Retinal pigment epithelial cell (primary cell): ENCODE measurements around the gene TNS1.

Experiments used
- DNase-seq: peaks from one replicate; pipeline ENCODE4 v3.0.0-alpha.2; 2010; ENCODE audit warnings: low read depth
- H3K4me3 ChIP-seq: 2 replicates; pipeline ENCODE4 v1.5.1; 2011; ENCODE audit warnings: mild to moderate bottlenecking, low read length, control low read depth, moderate library complexity
- TF ChIP-seq, protein P1 (sequence below): conservative IDR thresholded peaks from 2 replicates; pipeline ENCODE4 v1.5.1; 2011; ENCODE audit warnings: low read depth, low read length, control low read depth, inconsistent platforms

The TNS1 gene

GRCh38 chr2:217903859-217904613, 98.8 kb downstream of the TNS1 start:
- TF ChIP-seq, protein P1, sequence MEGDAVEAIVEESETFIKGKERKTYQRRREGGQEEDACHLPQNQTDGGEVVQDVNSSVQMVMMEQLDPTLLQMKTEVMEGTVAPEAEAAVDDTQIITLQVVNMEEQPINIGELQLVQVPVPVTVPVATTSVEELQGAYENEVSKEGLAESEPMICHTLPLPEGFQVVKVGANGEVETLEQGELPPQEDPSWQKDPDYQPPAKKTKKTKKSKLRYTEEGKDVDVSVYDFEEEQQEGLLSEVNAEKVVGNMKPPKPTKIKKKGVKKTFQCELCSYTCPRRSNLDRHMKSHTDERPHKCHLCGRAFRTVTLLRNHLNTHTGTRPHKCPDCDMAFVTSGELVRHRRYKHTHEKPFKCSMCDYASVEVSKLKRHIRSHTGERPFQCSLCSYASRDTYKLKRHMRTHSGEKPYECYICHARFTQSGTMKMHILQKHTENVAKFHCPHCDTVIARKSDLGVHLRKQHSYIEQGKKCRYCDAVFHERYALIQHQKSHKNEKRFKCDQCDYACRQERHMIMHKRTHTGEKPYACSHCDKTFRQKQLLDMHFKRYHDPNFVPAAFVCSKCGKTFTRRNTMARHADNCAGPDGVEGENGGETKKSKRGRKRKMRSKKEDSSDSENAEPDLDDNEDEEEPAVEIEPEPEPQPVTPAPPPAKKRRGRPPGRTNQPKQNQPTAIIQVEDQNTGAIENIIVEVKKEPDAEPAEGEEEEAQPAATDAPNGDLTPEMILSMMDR = no peak
- no peak for DNase-seq
- no peak overlapping the region for H3K4me3 ChIP-seq

GRCh38 chr2:217903142-217903858, 99.5 kb downstream of the TNS1 start:
- no peak overlapping the region for H3K4me3 ChIP-seq
- TF ChIP-seq, protein P1 = no peak

DNA sequence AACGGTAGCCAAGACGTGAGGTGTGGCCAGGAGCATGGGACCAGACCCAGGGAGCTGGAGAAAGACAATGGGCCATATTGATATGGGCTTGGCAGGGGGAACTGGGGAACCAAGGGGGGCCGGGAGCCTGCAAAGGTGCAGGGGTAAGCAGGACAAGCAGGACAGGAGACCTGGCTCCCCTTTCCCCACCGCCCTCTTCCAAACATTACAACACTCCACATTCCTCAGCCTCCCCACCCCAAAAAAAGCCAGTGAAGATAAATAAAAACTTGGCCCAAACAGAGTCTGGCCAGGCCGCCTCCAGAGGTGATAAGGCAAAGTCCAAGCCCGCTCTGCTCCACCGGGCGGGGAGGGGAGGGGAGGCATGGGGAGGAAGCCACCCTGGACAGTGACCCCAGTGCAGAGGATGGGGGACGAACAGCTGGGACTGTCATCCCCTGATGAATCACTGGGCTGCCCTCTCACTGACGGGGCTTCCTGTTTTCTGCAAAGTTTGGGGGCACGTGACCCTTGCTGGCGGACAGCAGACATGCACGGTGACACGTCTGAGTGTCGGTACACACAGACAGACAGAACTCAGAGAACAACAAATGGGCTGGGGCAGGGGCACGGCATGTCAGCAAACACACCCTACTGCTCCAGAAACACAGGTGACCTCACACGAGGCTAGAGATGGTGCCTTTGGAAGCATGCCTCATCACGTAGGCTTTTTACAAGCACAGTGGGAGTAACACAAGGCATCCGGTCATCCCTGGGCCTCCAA, 100.2 kb downstream of the TNS1 start:
- no peak for DNase-seq
- TF ChIP-seq, protein P1 = no peak
- no peak overlapping the region for H3K4me3 ChIP-seq

More at GRCh38 chr2:217903142-217903858, 99.5 kb downstream of the TNS1 start:
- DNase-seq = no peak

DNA sequence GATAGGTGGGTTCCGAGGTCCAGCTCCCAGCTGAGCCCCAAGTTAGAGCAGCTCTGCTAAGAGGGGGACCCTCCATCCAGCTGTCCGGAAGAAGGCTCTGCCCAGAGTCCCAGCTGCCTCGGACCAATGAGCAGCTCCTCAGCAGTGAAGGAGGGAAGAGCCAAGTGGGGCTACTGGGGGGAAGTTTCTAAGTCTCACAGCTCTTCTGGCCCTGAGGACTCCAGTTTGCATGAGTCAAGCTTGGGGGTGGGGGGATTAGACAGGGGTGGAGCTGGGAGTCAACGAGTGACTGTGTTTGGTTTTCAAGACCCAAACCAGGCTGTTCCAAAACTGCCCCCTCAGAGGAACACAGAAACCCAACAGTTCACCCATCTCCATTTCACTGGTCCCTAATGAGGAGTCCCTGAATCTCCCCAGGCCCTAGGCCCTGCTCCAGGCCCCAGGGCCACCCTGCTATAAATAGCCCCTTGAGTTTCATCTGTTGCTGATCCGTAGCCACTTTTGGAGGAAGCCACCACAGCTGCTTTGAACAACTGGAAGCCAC, 100.9 kb downstream of the TNS1 start:
- TF ChIP-seq, protein P1 = no peak
- DNase-seq = no peak
- no peak overlapping the region for H3K4me3 ChIP-seq

DNA sequence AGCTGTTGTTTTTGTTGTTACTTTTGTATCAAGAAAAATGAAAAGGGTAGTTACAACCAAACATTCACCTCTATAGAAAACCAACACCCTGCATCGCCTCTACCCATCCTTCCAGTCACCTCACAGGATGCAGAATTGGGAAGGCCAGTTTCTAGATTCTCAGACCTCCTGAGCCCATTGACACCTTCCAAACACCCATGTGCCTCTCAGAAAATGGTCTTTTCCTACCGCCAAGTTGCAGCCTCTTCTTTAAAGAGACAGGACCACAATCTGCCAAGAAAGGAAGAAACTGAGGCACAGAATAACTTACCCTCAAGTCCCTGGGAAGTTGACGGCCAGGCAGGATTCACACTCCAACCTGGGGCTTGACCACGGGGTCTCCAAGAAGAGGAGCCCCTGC, 101.4 kb downstream of the TNS1 start:
- no peak overlapping the region for H3K4me3 ChIP-seq
- TF ChIP-seq, protein P1 = no peak
- DNase-seq = no peak

- no peak for DNase-seq
- TF ChIP-seq, protein P1 = no peak
- H3K4me3 ChIP-seq = no peak overlapping the region
Measured at GRCh38 chr2:217900780-217901360, 101.9 kb downstream of the TNS1 start.
